ENCODE data around the gene COLQ.

The COLQ gene

GRCh38 chr3:15454965-15455364 is 66.5 kb downstream of the COLQ start:
- no peak for DNase-seq (ENCODE audit: low read depth)

- DNase-seq (ENCODE audit: low read depth): no peak
Measured at GRCh38 chr3:15453991-15454625, 67.4 kb downstream of the COLQ start.

- no peak for DNase-seq (ENCODE audit: low read depth)
Measured at GRCh38 chr3:15453501-15453900, 68.0 kb downstream of the COLQ start.

DNA sequence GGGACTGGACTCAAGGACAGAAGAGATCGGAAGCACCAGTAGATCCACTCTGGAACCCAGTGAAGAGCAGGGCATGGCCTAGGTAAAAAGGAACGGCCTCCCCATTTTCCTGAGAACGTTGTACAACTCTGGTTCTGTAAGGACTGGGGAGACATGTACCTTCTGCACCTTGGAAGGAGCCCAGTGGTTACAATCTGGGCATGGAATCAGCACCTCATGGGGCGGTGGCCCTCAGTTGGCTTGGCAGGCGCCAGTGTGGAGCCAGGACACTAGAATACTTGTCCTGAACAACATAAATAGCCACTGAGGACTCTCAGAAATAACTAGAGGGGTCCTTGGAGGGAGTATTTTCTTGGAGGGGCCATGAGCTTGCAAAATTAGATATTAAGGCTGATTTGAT is 68.5 kb downstream of the COLQ start:
- no peak for DNase-seq (ENCODE audit: low read depth)

GRCh38 chr3:15452156-15452555 is 69.3 kb downstream of the COLQ start:
- no peak for DNase-seq (ENCODE audit: low read depth)

DNA sequence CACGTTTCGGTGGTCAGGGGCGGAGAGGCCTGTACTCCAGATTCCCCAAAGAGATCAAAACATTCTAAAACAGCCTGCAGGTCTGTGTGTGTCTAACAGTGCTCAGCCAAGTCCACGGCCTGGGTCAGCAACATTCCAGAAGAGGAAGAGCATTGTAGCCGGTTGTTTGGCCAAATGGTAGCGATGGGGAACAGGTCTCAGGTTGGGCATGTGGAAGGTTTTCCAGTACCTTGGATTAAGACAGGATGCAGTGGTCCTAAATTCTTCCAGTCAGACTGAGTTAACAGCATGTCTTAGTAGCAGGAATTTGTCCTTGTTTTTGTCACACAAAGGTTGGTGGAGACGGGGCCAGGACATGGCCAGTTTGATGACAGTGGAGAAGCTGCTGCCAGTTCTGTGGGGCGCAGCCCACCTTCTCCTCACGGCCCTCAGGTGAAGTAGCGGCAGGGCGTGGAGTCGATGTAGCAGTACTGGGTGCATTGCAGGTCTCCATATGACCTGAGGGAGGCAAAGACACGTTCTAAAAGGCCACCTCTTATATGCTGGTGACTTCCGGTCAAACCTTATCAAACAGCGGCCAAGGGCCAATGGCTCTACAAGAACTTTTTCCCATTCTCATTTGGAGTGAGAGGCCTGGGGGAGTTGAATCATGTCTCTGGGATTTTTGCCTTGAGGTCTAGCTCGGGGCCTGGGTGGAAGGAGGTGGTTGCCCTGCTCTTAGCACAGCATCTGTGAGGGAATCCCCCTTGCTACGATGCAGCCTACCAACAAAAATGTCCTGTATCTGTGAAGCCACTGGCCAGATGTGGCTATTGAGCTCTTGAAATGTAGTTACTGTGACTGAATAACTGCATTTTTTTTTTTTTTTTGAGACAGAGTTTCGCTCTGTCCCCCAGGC is 70.0 kb downstream of the COLQ start:
- DNase-seq (ENCODE audit: low read depth): no peak

DNA sequence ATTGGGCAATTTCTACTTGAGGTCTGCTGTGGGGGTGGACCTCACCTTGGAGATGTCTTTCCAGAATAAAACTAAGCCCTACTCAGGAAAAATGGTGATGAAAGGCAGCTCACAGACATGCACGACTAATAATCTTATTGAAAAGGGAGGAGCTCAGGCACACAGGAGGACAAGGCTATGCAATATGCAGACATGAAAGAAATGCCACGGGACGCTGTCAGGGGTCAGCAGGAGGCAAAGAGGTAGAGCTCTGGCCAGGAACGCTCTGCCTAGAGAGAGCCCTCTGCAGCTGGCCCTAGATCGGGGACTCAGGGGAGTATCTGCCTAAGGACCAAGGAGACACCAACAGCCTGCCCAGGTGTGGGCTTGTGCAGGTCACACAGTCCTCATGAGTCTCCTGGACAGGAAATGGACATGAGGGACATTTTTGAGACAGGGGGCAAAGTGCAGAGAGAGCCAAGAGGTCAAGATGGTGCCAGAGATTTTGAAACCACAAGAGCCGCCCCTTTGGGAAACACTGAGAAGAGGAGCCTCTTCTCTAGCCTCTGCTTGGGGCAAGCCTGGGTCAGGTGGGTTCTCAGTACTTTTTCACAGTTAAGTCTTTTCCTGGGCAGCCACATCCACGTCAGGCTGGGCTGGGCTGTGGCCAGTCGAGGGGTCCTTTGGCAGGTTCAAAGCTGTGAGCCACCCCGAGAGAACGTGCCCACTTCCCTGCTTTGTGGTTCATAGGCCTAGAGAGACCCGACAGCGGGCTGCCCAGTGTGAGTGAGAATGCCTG is 70.9 kb downstream of the COLQ start:
- no peak for DNase-seq (ENCODE audit: low read depth)

DNA sequence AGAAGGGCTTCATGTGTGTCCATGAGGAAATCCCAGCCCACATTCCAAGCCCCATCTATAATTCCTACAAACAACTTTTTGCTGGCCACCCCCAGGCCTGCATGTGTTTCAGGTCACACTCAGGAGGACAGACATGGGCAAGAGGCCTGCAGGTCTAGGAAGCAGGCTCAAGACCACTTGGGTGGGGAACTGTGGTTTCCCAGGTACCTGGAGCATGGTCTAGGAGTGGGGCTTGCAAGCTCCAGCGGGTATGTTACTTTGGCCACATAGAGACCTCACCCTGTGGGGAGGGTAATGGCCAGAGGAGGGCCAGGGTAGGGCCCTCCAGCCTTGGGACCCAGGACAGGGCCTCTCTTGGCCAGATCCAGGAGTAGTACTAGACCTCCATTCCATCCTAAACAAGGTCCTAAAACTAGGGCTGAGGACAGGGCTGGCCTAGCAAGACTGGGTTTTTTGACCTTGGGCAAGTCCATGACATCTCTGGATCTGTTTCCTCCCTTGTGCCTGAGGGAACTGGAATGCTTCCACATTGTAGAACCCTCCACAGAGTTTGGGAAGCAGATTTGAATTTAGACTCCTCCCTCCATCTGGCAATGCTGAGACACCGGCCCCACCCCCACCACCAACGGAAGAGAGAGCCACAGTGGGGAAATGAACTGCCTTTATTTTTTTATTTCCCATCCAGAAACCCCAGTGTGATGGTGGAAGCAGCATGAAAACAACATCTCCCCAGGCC is 71.8 kb downstream of the COLQ start:
- no peak for DNase-seq (ENCODE audit: low read depth)

DNA sequence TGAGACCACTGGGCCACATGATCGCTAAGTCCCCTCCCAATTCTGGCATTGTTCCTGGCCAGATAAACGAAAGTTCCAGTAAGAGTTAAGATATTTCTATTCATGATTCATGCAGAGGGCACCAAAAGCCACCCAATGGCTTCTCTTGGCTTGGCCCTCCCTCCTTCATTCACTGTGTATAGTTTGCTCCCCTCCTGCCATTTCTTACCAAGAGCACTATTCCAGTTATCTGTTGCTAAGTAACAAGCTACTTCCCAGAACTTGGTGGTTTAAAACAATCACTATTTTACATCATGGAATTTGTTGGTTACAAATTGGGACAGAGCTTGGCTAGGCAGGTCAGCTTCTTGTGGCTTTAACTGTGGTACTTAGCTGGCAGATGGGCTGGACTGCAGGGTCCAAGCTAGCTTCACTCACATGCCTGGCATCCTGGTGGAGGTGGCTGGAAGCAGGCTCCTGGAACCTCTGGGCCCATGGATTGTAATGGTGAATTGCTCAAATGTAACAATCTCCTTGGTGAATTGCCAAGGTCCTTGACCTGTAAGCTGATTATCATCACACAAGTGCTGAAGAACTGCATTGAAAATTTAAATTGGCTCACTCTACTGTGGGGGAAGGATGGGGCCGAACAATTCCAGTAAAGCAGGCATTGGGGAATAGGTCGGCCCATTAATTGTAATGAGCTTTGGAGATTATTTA is 77.5 kb downstream of the COLQ start:
- no peak for DNase-seq (ENCODE audit: low read depth)

DNA sequence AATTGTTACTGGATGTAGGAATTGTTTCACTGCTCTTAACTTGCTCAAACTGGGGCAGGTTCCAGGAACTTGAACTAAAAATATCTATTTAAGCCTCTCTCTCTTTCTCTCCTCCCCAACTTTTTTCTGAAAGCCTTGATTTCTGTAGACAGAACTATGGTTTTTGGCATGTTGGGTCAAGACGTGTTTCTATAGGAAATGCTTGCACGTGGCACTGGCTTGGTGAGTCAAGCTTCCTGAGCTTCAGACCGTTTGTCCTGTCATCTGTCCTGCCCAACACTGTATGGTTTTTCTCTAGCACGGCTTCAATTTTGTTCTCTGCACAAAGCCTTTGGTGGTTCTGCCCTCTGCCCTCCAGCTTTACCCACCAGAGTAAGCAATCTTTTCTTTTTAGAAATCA is 80.6 kb downstream of the COLQ start:
- no peak for DNase-seq (ENCODE audit: low read depth)

DNA sequence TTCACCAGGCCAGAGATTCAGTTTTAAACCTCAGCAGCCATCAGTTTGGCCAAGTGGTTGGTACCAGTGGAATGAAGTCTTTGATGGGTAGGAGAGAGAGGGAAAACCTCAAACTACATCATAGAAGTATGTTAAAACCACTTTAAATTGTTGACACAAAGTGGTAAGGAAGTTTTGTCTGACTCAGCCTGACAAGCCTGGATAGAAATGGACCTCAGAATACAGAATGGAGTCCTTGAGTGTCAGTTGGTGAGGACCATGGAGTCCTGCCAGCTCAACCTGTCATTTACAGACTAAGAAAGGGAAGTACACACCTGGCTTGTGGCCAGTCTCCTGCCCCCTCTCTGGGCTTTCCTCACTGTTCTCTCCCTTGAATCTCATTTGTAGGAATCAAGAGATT is 82.0 kb downstream of the COLQ start:
- no peak for DNase-seq (ENCODE audit: low read depth)

- no peak for DNase-seq (ENCODE audit: low read depth)
Measured at GRCh38 chr3:15438983-15439382, 82.5 kb downstream of the COLQ start.

- no peak for DNase-seq (ENCODE audit: low read depth)
Measured at GRCh38 chr3:15436246-15436645, 85.3 kb downstream of the COLQ start.

DNA sequence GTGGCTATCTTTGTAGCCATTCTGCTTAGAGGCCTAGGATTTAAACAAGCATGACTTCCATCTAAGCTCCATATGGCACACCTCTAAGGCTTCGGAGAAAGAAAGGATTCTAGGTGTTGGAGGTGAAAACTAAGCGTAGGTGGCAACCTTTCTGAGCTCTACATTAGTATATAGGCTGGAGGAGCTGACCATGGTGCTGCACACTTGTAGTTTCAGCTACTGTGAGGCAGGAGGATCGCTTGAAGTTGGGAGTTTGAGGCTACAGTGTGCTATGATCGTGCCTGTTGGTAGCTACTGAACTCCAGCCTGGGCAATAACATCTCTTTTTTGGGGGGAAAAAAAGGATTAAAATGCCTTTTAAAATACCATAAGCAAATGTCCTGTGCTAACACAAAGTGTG is 86.8 kb downstream of the COLQ start:
- no peak for DNase-seq (ENCODE audit: low read depth)

DNA sequence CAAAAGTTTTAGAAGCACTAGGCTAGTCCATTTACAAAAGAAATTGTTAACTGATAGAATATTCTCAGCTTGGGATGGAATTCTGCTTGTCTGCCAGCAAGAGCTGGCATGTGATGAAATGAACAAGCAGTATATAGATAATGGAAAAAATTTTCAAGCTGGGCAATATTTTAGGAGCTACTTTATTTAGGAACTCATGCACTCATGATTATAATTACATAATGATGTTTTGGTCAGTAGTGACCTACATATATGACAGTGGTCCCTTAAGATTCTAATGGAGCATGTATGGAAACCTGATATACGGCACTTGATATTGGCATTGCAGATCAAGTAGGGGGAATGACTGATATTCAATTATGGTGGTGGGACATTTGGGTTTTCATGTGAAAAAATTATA is 88.0 kb downstream of the COLQ start:
- DNase-seq (ENCODE audit: low read depth): no peak

GRCh38 chr3:15431256-15431837 is 90.2 kb downstream of the COLQ start:
- DNase-seq (ENCODE audit: low read depth): no peak

GRCh38 chr3:15430624-15431023 is 90.9 kb downstream of the COLQ start:
- no peak for DNase-seq (ENCODE audit: low read depth)

GRCh38 chr3:15429080-15429479 is 92.4 kb downstream of the COLQ start:
- DNase-seq (ENCODE audit: low read depth): no peak

GRCh38 chr3:15428539-15428938 is 93.0 kb downstream of the COLQ start:
- no peak for DNase-seq (ENCODE audit: low read depth)

GRCh38 chr3:15427981-15428380 is 93.5 kb downstream of the COLQ start:
- no peak for DNase-seq (ENCODE audit: low read depth)
